Measurements from ENCODE around the gene ROMO1. TPM values are rescaled to one million over a fixed set of nuclear protein-coding genes. Genes with fewer than 3 reads are reported as not detected.

ROMO1 gene
- total and polyA plus RNA-seq, 10 of the 15 experiments (the other 5 are each of a cell fraction or from before 2014, with no cell fraction given) = 23.2 to 631 (median 352) TPM

- RAD21 ChIA-PET (ENCODE audit: unreplicated experiment) = no interaction called here
- in situ Hi-C loops (cut with MboI) = no loop called here
These were observed 3.2 kb upstream of the ROMO1 start for GRCh38 chr20:35695978-35696377.

More at GRCh38 chr20:35695978-35696377, 3.2 kb upstream of the ROMO1 start:
- Histone ChIP-seq H3K9me3 (replicated peaks; ENCODE audit: control insufficient read depth, insufficient read depth, low read length) (no peaks in the 10 kb centered on the region), H4K20me1 (ENCODE audit: control insufficient read depth, insufficient read depth) (no peaks in the 10 kb centered on the region), H3K4me1 (ENCODE audit: control insufficient read depth, insufficient read depth, low read length) (peaks cover 11% of the 10 kb centered on the region; the same call in 1 of the 2 replicates), H3K9ac (ENCODE audit: control insufficient read depth, insufficient read depth, low read length) (no peak overlapping the region), H3K36me3 (ENCODE audit: control insufficient read depth in 2 of 2, insufficient read depth in 2 of 2, low read length in 1 of 2) (no peaks in the 10 kb centered on the region; a peak in 2 of 4 replicates), H3K4me2 (ENCODE audit: control insufficient read depth, insufficient read depth) (no peak overlapping the region), H3K79me2 (ENCODE audit: control insufficient read depth, insufficient read depth, low read length) (peaks cover 25% of the 10 kb centered on the region), H3K4me3 (no peak overlapping the region), H2AFZ (ENCODE audit: control insufficient read depth, low read depth, low read length) (no peak overlapping the region), H3K27ac (ENCODE audit: control insufficient read depth, insufficient read depth) (no peak overlapping the region), H3K27me3 (replicated peaks in 1 of 2; ENCODE audit: control insufficient read depth in 2 of 2, insufficient read depth in 2 of 2, low read length in 1 of 2) (no peaks in the 10 kb centered on the region)
- no peak for TF ChIP-seq NFYA (IDR thresholded peaks at IDR 0.05; ENCODE audit: borderline replicate concordance, low read depth, low read length)
- no peak for TF ChIP-seq YBX1 (IDR thresholded peaks at IDR 0.05)
- TF ChIP-seq NBN (IDR thresholded peaks at IDR 0.05) = no peak
- TF ChIP-seq PML (IDR thresholded peaks at IDR 0.05; ENCODE audit: low read length) = no peak
- no peak for TF ChIP-seq MTA2 (IDR thresholded peaks at IDR 0.05; ENCODE audit: low read depth)
- TF ChIP-seq NFIC (IDR thresholded peaks at IDR 0.05; ENCODE audit: low read depth, low read length) = no peak
- TF ChIP-seq POU2F2 (IDR thresholded peaks at IDR 0.05; ENCODE audit: borderline replicate concordance, low read depth, low read length) = no peak
- TF ChIP-seq KDM1A (IDR thresholded peaks at IDR 0.05; ENCODE audit: borderline replicate concordance) = no peak
- TF ChIP-seq, protein P1, sequence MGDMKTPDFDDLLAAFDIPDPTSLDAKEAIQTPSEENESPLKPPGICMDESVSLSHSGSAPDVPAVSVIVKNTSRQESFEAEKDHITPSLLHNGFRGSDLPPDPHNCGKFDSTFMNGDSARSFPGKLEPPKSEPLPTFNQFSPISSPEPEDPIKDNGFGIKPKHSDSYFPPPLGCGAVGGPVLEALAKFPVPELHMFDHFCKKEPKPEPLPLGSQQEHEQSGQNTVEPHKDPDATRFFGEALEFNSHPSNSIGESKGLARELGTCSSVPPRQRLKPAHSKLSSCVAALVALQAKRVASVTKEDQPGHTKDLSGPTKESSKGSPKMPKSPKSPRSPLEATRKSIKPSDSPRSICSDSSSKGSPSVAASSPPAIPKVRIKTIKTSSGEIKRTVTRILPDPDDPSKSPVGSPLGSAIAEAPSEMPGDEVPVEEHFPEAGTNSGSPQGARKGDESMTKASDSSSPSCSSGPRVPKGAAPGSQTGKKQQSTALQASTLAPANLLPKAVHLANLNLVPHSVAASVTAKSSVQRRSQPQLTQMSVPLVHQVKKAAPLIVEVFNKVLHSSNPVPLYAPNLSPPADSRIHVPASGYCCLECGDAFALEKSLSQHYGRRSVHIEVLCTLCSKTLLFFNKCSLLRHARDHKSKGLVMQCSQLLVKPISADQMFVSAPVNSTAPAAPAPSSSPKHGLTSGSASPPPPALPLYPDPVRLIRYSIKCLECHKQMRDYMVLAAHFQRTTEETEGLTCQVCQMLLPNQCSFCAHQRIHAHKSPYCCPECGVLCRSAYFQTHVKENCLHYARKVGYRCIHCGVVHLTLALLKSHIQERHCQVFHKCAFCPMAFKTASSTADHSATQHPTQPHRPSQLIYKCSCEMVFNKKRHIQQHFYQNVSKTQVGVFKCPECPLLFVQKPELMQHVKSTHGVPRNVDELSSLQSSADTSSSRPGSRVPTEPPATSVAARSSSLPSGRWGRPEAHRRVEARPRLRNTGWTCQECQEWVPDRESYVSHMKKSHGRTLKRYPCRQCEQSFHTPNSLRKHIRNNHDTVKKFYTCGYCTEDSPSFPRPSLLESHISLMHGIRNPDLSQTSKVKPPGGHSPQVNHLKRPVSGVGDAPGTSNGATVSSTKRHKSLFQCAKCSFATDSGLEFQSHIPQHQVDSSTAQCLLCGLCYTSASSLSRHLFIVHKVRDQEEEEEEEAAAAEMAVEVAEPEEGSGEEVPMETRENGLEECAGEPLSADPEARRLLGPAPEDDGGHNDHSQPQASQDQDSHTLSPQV (IDR thresholded peaks at IDR 0.05) = no peak
- WGBS (ENCODE audit: insufficient coverage, insufficient replicate concordance, low lambda C conversion rate, missing lambda C conversion rate) = 97% methylated on average over 4 of the region's 4 CpGs
- intact Hi-C loops (cut with micrococcal nuclease; ENCODE audit: unreplicated experiment) = loop anchor here (5.0 kb wide), 1 partner anchor 94 kb away; no protein-coding TSS in a partner anchor
- no peak for FAIRE-seq
- DNase-seq (ENCODE audit: low read depth, low spot score) = no peak
- BruUV-seq (replicated peaks) = no TSS peak
- CTCF ChIA-PET = interaction anchor here (1.6 kb wide), 1 partner anchor 232 kb away, joined by 3 read pairs; no protein-coding TSS in a partner anchor
- POLR2A ChIA-PET = no interaction called here
- ATAC-seq = no peak
- SMC1A ChIA-PET (ENCODE audit: uncharacterized antibody, unreplicated experiment) = no interaction called here

Data from GM12878 (cell line).